K562 (cell line): ENCODE measurements around the gene EHD3. TPM values are rescaled to one million over a fixed set of nuclear protein-coding genes. Genes with fewer than 3 reads are reported as not detected.

Source experiments
- ASH1L ChIP-seq: fragments of 450-650 bp; IDR thresholded peaks from 2 replicates; pipeline ENCODE4 v1.6.1; 2018; ENCODE audit warnings: borderline replicate concordance, mild to moderate bottlenecking, low read depth; ENCODE audit not compliant: partially characterized antibody
- CBX5 ChIP-seq: IDR thresholded peaks from 2 replicates; pipeline ENCODE4 v1.6.1; 2014; ENCODE audit warnings: low read depth, borderline replicate concordance
- DIDO1 ChIP-seq: fragments of 450-650 bp; IDR thresholded peaks from 2 replicates; pipeline ENCODE4 v1.6.1; 2016; ENCODE audit warnings: low read depth, missing biosample characterization, missing genetic modification characterization
- E2F8 ChIP-seq: fragments of 450-650 bp; IDR thresholded peaks from 2 replicates; pipeline ENCODE4 v1.7.1; 2018; ENCODE audit warnings: mild to moderate bottlenecking, low read depth; ENCODE audit not compliant: partially characterized antibody
- ILF3 ChIP-seq: fragments of 450-650 bp; IDR thresholded peaks from 2 replicates; pipeline ENCODE4 v1.6.1; 2018; ENCODE audit warnings: antibody characterized with exemption, mild to moderate bottlenecking, moderate library complexity, borderline replicate concordance
- JUNB ChIP-seq: fragments of 450-650 bp; formaldehyde crosslinking; conservative IDR thresholded peaks from 2 replicates; pipeline ENCODE4 v1.4.0; 2020; ENCODE audit warnings: mild to moderate bottlenecking
- NRF1 ChIP-seq, 2 experiments: fragments of 450-650 bp; IDR thresholded peaks in 1 of 2; conservative IDR thresholded peaks in 1 of 2; 2 replicates each; pipeline ENCODE4 v1.6.1; 2014; ENCODE audit warnings: mild to moderate bottlenecking in 2 of 2
- RCOR1 ChIP-seq, 2 experiments: IDR thresholded peaks; 2 replicates each; pipeline ENCODE4 v1.6.1; 2012; ENCODE audit warnings: low read depth in 2 of 2, low read length in 2 of 2, borderline replicate concordance in 1 of 2, improper control_type of control experiment in 1 of 2
- SMAD4 ChIP-seq: fragments of 250-450 bp; sonication (Bioruptor Pico); conservative IDR thresholded peaks from 2 replicates; pipeline ENCODE4 v1.8.0; 2021; ENCODE audit warnings: inconsistent platforms, mild to moderate bottlenecking, moderate library complexity
- TAF1 ChIP-seq: IDR thresholded peaks from 2 replicates; pipeline ENCODE4 v1.6.1; 2011; ENCODE audit warnings: mild to moderate bottlenecking, low read length, moderate library complexity; ENCODE audit not compliant: insufficient read depth, control insufficient read depth, severe bottlenecking; ENCODE audit errors: extremely low read depth
- TAF7 ChIP-seq: fragments of 450-650 bp; IDR thresholded peaks from 2 replicates; pipeline ENCODE4 v1.6.1; 2016; ENCODE audit warnings: missing genetic modification characterization, missing compliant biosample characterization
- XRCC5 ChIP-seq: fragments of 200-400 bp; formaldehyde crosslinking; IDR thresholded peaks from 2 replicates; pipeline ENCODE4 v1.6.1; 2017; ENCODE audit warnings: low read depth, mild to moderate bottlenecking, low read length
- ZKSCAN3 ChIP-seq: fragments of 250-450 bp; sonication (Bioruptor Pico); IDR thresholded peaks from 2 replicates; pipeline ENCODE4 v1.4.0; 2020
- ZNF232 ChIP-seq: sonication (generic); formaldehyde crosslinking; IDR thresholded peaks from 2 replicates; pipeline ENCODE4 v1.8.0; 2022; ENCODE audit warnings: mild to moderate bottlenecking, missing genetic modification reagents
- ZNF318 ChIP-seq, 2 experiments: fragments of 450-650 bp; IDR thresholded peaks; 2 replicates each; pipeline ENCODE4 v1.6.1; 2016; ENCODE audit warnings: mild to moderate bottlenecking in 2 of 2, borderline replicate concordance in 1 of 2, low read depth in 1 of 2, moderate library complexity in 1 of 2
- polyA plus RNA-seq, 8 experiments: library from polyadenylated mRNA; depleted of rRNA in 4 of 8; stranded (reverse) in 5 of 8; unstranded in 3 of 8; fragments of >200 nt; fragmentation: Nextera tagmentation in 2 of 8; fragmentation: Illumina TruSeq in 1 of 8; extraction: Ambion mirVana in 2 of 8; extraction: Trizol in 1 of 8; gene quantifications; 2 replicates each; pipeline versions ENCODE4 v1.2.1 to v1.2.3, GENCODE V29; 2011 to 2014; ENCODE audit warnings: inconsistent platforms in 1 of 8, missing spikeins in 1 of 8
- total RNA-seq, 7 experiments: library from RNA; depleted of rRNA in 6 of 7; stranded (reverse); fragments of >200 nt in 6 of 7; fragmentation: Illumina TruSeq in 2 of 7; extraction: Trizol in 2 of 7; gene quantifications; 2 replicates each; pipeline versions ENCODE4 v1.2.1 to v1.2.3, GENCODE V29; 2011 to 2021; ENCODE audit warnings: low replicate concordance in 1 of 7

Gene EHD3
- total and polyA plus RNA-seq, 9 of the 15 experiments (the other 6 are each of a cell fraction or from before 2014, with no cell fraction given), result under 0.01 to 0.04 (median 0.03) TPM; not detected in 3

- TF ChIP-seq ZNF318 (IDR thresholded peaks at IDR 0.05; ENCODE audit: borderline replicate concordance in 1 of 2, low read depth in 1 of 2) (no peak), ZKSCAN3 (no peak), TAF7 (tag) (no peak), XRCC5 (no peak), NRF1 (conservative IDR thresholded peaks at IDR 0.05 in 1 of 2, IDR thresholded peaks at IDR 0.05 in 1 of 2) (peak; percentile 70 to 75), E2F8 (no peak), ZNF232 (no peak), ILF3 (no peak), CBX5 (no peak), JUNB (CRISPR knock-in tag) (no peak), SMAD4 (CRISPR knock-in tag) (0 out of 2 replicates have a peak, but pooled peaks have one; percentile 17), TAF1 (no peak), ASH1L (no peak), DIDO1 (tag) (no peak), RCOR1 (IDR thresholded peaks at IDR 0.05; ENCODE audit: borderline replicate concordance in 1 of 2, low read depth in 2 of 2, low read length in 2 of 2) (0 out of 4 replicates have a peak, but pooled peaks of 1 of the 2 experiments have one; percentile 10)
Observed at GRCh38 chr2:31233741-31234682, at the start of gene EHD3 (continued).
